Ascending aorta (tissue), 2 donors: ENCODE measurements around the gene PLB1. TPM values are rescaled to one million over a fixed set of nuclear protein-coding genes. Genes with fewer than 3 reads are reported as not detected.

Source experiments
- DNase-seq, 2 donors: peaks; one replicate each; pipeline ENCODE4 v3.0.0-alpha.2; 2019; ENCODE audit warnings: low spot score in 2 of 2
- H3K27ac ChIP-seq, 2 donors: fragments of 200-600 bp; sonication (generic); one replicate each; pipeline ENCODE4 v1.5.1; 2016 to 2017; ENCODE audit warnings: mild to moderate bottlenecking in 1 of 2
- H3K27me3 ChIP-seq: fragments of 200-600 bp; sonication (generic); one replicate; pipeline ENCODE4 v1.5.1; 2017
- H3K36me3 ChIP-seq, 2 donors: fragments of 200-600 bp; sonication (generic); one replicate each; pipeline ENCODE4 v1.5.1; 2016
- H3K4me1 ChIP-seq, 2 donors: fragments of 200-600 bp; sonication (generic); one replicate each; pipeline ENCODE4 v1.5.1; 2016 to 2017; ENCODE audit warnings: mild to moderate bottlenecking in 1 of 2
- H3K4me3 ChIP-seq, 2 donors: fragments of 200-600 bp; sonication (generic); one replicate each; pipeline ENCODE4 v1.5.1; 2016 to 2017; ENCODE audit warnings: mild to moderate bottlenecking in 1 of 2
- H3K9me3 ChIP-seq, 2 donors: fragments of 200-600 bp; sonication (generic); one replicate each; pipeline ENCODE4 v1.5.1; 2016
- intact Hi-C: fragments of 100-400 bp; cut with DNase I; formaldehyde crosslinking; loops from one replicate; pipeline ENCODE4 v1.15.1; 2023
- total RNA-seq: library from RNA; depleted of rRNA; stranded (reverse); fragments of >200 nt; gene quantifications from one replicate; pipeline ENCODE4 v1.1.0, GENCODE V29; 2016
- TF ChIP-seq, protein P1 (sequence below), 3 experiments: fragments of 200-600 bp in 2 of 3; fragments of 450-650 bp in 1 of 3; sonication (generic) in 2 of 3; IDR thresholded peaks; one replicate each; pipeline ENCODE4 v1.5.1; 2016 to 2019; ENCODE audit warnings: antibody characterized with exemption in 3 of 3, mild to moderate bottlenecking in 1 of 3, moderate library complexity in 1 of 3

PLB1 gene
- total RNA-seq, 1 donor from 2014 or later, result 9.7 TPM

DNA sequence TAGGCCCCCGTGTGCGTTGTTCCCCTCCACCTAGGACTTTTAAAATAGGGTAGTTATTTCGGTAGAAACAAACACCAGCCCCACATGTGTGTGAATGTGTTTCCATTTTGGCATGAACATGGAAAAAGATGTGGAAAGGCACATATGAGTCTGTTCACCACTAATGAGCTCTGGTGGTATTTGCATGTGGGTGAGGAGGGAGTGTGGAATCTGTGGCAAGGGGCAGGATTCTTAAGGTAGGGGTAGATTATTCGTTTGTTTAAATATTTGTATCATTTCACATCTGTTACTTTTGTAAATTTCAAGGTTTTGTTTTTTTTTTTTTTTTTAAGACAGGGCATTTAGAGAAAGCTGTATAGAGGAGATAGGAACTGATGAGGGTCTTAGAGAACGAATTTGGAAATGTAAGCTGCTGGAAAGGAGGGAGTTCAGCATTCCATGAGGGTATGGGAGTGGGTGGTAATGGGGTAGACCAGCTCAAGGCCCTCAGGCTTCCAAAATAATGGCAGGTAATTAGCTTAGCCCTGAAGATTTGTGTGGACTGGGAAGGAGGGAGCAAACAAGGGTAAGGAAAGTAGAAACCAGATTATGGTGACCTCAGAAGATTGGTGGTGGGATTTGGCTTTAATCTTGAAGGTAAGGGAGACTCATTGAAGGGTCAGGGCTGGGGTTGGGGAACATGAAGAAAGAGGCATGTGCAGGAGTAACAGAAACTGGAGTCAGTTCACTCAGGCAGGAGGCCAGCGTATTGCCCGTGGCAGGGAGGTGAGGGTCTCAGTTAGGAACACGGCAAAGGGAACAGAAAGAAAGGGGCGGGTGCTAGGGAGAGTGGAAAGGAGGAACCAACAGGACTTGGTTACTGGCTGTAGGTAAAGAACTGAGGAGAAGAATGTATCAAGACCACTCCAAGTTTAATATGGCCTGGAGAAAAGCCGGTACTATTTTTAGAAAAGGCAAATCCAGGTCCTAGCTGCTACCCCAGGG is 123.6 kb downstream of the PLB1 start:
- H3K4me3 ChIP-seq, result no peak overlapping the region
- H3K4me1 ChIP-seq, result peaks cover 17 to 48% of the 10 kb centered on the region in 2 donors
- no peaks in the 10 kb centered on the region for H3K36me3 ChIP-seq
- peak overlapping the region; percentile 38 to 100 for H3K27ac ChIP-seq
- TF ChIP-seq, protein P1, sequence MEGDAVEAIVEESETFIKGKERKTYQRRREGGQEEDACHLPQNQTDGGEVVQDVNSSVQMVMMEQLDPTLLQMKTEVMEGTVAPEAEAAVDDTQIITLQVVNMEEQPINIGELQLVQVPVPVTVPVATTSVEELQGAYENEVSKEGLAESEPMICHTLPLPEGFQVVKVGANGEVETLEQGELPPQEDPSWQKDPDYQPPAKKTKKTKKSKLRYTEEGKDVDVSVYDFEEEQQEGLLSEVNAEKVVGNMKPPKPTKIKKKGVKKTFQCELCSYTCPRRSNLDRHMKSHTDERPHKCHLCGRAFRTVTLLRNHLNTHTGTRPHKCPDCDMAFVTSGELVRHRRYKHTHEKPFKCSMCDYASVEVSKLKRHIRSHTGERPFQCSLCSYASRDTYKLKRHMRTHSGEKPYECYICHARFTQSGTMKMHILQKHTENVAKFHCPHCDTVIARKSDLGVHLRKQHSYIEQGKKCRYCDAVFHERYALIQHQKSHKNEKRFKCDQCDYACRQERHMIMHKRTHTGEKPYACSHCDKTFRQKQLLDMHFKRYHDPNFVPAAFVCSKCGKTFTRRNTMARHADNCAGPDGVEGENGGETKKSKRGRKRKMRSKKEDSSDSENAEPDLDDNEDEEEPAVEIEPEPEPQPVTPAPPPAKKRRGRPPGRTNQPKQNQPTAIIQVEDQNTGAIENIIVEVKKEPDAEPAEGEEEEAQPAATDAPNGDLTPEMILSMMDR (IDR thresholded peaks at IDR 0.05), result no peak
- DNase-seq, result no peak
- intact Hi-C loops, result loop anchor here (2.0 kb wide), 1 partner anchor 21 kb away; no protein-coding TSS in a partner anchor
- H3K9me3 ChIP-seq, result no peaks in the 10 kb centered on the region
- H3K27me3 ChIP-seq, result no peaks in the 10 kb centered on the region

DNA sequence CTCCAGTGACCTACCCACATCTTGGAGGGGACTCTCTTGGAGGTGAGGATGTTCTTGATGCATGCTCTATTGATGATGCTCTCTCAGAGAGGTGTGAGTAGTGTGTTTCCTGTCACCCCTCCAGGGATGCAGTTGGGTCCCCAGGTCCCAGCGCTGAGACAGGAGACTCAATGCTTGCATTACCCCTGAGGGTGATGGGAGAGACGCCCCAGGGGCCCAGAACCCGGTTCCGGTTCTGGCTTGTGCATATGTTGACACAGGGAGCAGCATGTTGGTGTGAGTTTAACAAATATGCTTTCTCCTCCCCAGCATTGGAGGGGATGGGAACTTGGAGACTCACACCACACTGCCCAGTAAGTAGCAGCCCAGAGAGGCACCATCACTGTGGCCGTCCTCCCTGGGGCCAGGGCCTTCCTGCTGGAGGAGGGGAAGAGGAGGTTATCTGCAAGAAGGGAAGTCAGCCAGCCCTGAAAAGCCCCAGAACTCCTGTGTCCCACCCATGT is 124.5 kb downstream of the PLB1 start:
- intact Hi-C loops, result loop anchor here (2.0 kb wide), 1 partner anchor 22 kb away; no protein-coding TSS in a partner anchor
- H3K27me3 ChIP-seq, result no peaks in the 10 kb centered on the region
- H3K4me1 ChIP-seq, result peaks cover 24 to 54% of the 10 kb centered on the region in 2 donors
- no peaks in the 10 kb centered on the region for H3K36me3 ChIP-seq
- TF ChIP-seq, protein P1 (IDR thresholded peaks at IDR 0.05), result no peak
- no peaks in the 10 kb centered on the region for H3K9me3 ChIP-seq
- H3K27ac ChIP-seq, result peak overlapping the region; percentile 94 to 100
- no peak overlapping the region for H3K4me3 ChIP-seq
- no peak for DNase-seq

DNA sequence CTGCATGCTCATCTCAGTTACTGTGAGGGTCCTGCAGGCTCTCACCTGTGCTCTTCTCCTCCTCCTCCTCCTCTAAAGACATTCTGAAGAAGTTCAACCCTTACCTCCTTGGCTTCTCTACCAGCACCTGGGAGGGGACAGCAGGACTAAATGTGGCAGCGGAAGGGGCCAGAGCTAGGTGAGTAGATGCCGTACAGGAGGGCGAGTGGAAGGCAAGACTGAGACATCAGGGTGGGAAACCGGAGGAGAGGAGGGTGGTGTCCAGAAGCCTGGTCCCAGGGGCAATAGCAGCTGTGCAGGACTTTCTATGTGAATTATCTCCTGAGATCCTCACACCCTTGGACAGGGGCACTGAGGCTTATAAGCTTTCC is 124.9 kb downstream of the PLB1 start:
- no peak overlapping the region for H3K4me3 ChIP-seq
- H3K4me1 ChIP-seq, result peaks cover 28 to 59% of the 10 kb centered on the region in 2 donors
- H3K27ac ChIP-seq, result peak overlapping the region; percentile 94 to 100
- TF ChIP-seq, protein P1 (IDR thresholded peaks at IDR 0.05), result no peak
- no peaks in the 10 kb centered on the region for H3K9me3 ChIP-seq
- H3K36me3 ChIP-seq, result no peaks in the 10 kb centered on the region
- H3K27me3 ChIP-seq, result no peaks in the 10 kb centered on the region
- intact Hi-C loops, result loop anchor here (2.0 kb wide), 1 partner anchor 22 kb away; no protein-coding TSS in a partner anchor
- DNase-seq, result no peak

DNA sequence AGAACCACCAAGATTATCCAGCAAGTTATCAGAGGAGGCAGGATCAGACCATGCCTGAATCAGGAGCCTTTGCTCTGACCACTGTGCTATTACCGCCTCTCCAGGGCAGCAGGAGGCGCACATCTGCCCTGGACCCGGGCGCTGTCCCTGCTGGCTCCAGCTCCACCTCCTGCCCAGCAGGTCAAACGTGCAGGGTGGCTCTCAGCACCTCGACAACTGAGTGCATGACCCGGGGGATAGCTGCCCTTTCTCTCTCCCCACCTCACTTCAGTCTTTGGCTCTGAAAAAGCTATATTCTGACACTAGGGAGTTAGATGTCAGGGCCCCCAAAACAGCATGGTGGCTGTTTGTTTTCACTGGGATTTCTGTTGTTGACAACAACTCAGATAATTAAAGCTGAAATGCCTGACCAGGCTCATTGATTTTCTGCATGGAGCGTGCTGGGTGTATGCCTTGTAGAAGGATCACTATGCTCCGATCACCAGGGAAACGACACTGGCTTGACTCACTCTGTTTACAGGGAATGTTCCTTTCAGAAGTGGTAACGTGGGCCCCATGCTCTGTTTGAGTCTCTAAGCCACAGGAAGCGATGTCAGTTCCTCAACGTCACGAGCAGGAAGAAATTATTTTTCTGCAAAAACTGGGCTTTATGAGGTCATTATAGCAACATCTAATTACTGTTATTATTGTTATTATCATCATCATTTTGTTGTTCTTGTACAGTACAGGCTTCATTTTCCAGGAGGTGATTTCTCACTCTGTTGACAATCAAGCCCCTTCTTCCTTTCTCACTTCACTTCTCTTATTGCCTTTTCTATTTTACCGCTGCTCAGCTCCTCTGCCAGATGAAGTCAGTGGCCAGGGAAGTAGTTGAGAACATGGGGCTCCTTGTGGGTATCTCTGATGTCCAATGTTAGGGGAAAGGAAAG is 125.6 kb downstream of the PLB1 start:
- Histone ChIP-seq H3K36me3 (no peaks in the 10 kb centered on the region), H3K27me3 (no peaks in the 10 kb centered on the region), H3K4me1 (peaks cover 34 to 65% of the 10 kb centered on the region in 2 donors), H3K9me3 (no peaks in the 10 kb centered on the region), H3K4me3 (peak overlapping the region in 1 of 2 donors; percentile 8), H3K27ac (peak overlapping the region; percentile 94 to 100)
- TF ChIP-seq, protein P1 (IDR thresholded peaks at IDR 0.05), result no peak
- intact Hi-C loops, result loop anchor here (2.0 kb wide), 2 partner anchors 15 to 23 kb away; no protein-coding TSS in a partner anchor
- DNase-seq, result peak; percentile 86 to 97

DNA sequence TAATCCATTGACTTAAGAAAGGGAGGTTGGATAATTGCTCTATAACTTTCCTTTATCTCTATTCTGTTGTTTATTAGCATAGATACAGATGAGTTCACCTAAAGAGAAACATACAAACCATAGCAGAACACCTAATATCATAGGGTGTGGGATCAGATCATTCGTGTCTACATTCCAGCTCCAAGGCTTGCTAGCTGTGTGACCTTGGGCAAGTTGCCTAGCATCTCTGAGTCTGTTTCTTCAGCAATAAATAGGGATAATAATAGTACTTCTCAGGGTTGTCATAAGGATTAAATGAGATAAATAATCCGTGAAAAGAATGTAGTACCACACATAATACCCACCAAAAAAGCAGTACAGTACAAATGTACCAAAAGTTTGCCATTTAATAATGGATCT is 126.2 kb downstream of the PLB1 start:
- peaks cover 37 to 68% of the 10 kb centered on the region in 2 donors for H3K4me1 ChIP-seq

More for the DNA sequence above, 126.2 kb downstream of the PLB1 start:
- H3K27me3 ChIP-seq, result no peaks in the 10 kb centered on the region
- no peaks in the 10 kb centered on the region for H3K9me3 ChIP-seq
- H3K4me3 ChIP-seq, result no peak overlapping the region
- peak overlapping the region; percentile 94 to 100 for H3K27ac ChIP-seq
- no peak for DNase-seq
- no peaks in the 10 kb centered on the region for H3K36me3 ChIP-seq
- TF ChIP-seq, protein P1 (IDR thresholded peaks at IDR 0.05), result no peak
- intact Hi-C loops, result loop anchor here (2.0 kb wide), 1 partner anchor 15 kb away; no protein-coding TSS in a partner anchor
